ENCODE results near the gene TPRG1.

GRCh38 chr3:189363590-189364255 lies 192.0 kb downstream of the TPRG1 start:
- TF ChIP-seq CTCF (IDR thresholded peaks at IDR 0.05) (no peak), POLR2A (IDR thresholded peaks at IDR 0.05) (no peak)

All from prostate gland (tissue), 2 donors.